Transverse colon (tissue), 4 donors: Measurements from ENCODE around the gene RIMS1.

ENCODE experiments used
- CTCF ChIP-seq, 5 experiments: fragments of 200-600 bp in 3 of 5; fragments of 450-650 bp in 2 of 5; sonication (generic) in 3 of 5; IDR thresholded peaks; 1 replicate in 2 of 5; 2 replicates in 3 of 5; pipeline ENCODE4 v1.5.1; 2016 to 2017; ENCODE audit warnings: antibody characterized with exemption in 5 of 5, inconsistent platforms in 3 of 5, mild to moderate bottlenecking in 2 of 5, moderate library complexity in 1 of 5
- POLR2A ChIP-seq: fragments of 450-650 bp; IDR thresholded peaks from one replicate; pipeline ENCODE4 v1.6.1; 2016; ENCODE audit warnings: antibody characterized with exemption, mild to moderate bottlenecking, moderate library complexity
- POLR2AphosphoS5 ChIP-seq, 3 donors: sonication (generic); formaldehyde crosslinking; IDR thresholded peaks; one replicate each; pipeline ENCODE4 v1.6.1; 2016; ENCODE audit warnings: antibody characterized with exemption in 3 of 3

GRCh38 chr6:72261554-72261953 lies 375.2 kb downstream of the RIMS1 start:
- TF ChIP-seq CTCF (IDR thresholded peaks at IDR 0.05) (no peak), POLR2AphosphoS5 (IDR thresholded peaks at IDR 0.05) (no peak), POLR2A (no peak)
